ENCODE measurements around the gene CAPN15. TPM values are rescaled to one million over a fixed set of nuclear protein-coding genes. Genes with fewer than 3 reads are reported as not detected.
A peak's percentile ranks its signal among the peaks of the same experiment; 100 is the strongest.

CAPN15 gene
- total RNA-seq, 6 experiments from 2014 or later: 35.3 to 41.4 (median 40.2) TPM

GRCh38 chr16:549544-550263 is 22.2 kb downstream of the CAPN15 start:
- H3K9me3 Mint-ChIP-seq: no peaks in the 10 kb centered on the region
- peaks cover 6% of the 10 kb centered on the region for H3K4me1 Mint-ChIP-seq (ENCODE audit: low read depth)
- no peaks in the 10 kb centered on the region; the same call in none of the 2 replicates for H3K27me3 Mint-ChIP-seq (ENCODE audit: insufficient read depth)

GRCh38 chr16:551210-551609 is 23.7 kb downstream of the CAPN15 start:
- Mint-ChIP-seq H3K27me3 (ENCODE audit: insufficient read depth) (no peaks in the 10 kb centered on the region), H3K27ac (no peak overlapping the region), H3K4me3 (no peak overlapping the region), H3K9me3 (no peaks in the 10 kb centered on the region), H3K4me1 (ENCODE audit: low read depth) (peaks cover 8% of the 10 kb centered on the region), H3K36me3 (ENCODE audit: low read depth) (no peaks in the 10 kb centered on the region)
- TF ChIP-seq, protein P1, sequence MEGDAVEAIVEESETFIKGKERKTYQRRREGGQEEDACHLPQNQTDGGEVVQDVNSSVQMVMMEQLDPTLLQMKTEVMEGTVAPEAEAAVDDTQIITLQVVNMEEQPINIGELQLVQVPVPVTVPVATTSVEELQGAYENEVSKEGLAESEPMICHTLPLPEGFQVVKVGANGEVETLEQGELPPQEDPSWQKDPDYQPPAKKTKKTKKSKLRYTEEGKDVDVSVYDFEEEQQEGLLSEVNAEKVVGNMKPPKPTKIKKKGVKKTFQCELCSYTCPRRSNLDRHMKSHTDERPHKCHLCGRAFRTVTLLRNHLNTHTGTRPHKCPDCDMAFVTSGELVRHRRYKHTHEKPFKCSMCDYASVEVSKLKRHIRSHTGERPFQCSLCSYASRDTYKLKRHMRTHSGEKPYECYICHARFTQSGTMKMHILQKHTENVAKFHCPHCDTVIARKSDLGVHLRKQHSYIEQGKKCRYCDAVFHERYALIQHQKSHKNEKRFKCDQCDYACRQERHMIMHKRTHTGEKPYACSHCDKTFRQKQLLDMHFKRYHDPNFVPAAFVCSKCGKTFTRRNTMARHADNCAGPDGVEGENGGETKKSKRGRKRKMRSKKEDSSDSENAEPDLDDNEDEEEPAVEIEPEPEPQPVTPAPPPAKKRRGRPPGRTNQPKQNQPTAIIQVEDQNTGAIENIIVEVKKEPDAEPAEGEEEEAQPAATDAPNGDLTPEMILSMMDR (IDR thresholded peaks at IDR 0.05): no peak
- DNase-seq: no peak

More at GRCh38 chr16:549544-550263, 22.2 kb downstream of the CAPN15 start:
- no peak for DNase-seq
- H3K27ac Mint-ChIP-seq: no peak overlapping the region
- TF ChIP-seq, protein P1 (IDR thresholded peaks at IDR 0.05): peak; percentile 38; the same call in 1 of the 2 replicates
- no peaks in the 10 kb centered on the region for H3K36me3 Mint-ChIP-seq (ENCODE audit: low read depth)
- H3K4me3 Mint-ChIP-seq: no peak overlapping the region

DNA sequence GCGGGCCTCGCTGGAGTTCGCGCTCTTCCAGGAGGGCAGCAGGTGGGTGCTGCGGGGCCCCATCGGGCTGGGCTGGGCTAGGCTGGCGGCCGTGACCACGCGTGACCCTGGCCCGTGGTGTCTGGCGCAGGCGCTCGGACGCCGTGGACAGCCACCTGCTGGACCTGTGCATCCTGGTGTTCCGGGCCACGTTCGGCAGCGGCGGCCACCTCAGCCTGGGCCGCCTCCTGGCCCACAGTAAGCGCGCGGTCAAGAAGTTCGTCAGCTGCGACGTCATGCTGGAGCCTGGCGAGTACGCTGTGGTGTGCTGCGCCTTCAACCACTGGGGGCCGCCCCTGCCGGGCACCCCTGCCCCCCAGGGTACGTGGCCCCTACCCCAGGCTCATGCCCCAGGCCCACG is 24.7 kb downstream of the CAPN15 start:
- H3K27me3 Mint-ChIP-seq (ENCODE audit: insufficient read depth): no peaks in the 10 kb centered on the region
- no peaks in the 10 kb centered on the region for H3K36me3 Mint-ChIP-seq (ENCODE audit: low read depth)

GRCh38 chr16:553601-554296 is 26.2 kb downstream of the CAPN15 start:
- no peak for DNase-seq
- Mint-ChIP-seq H3K27ac (no peak overlapping the region), H3K9me3 (no peaks in the 10 kb centered on the region), H3K4me3 (no peak overlapping the region), H3K4me1 (ENCODE audit: low read depth) (peaks cover 8% of the 10 kb centered on the region), H3K27me3 (ENCODE audit: insufficient read depth) (peaks cover 4% of the 10 kb centered on the region), H3K36me3 (ENCODE audit: low read depth) (no peaks in the 10 kb centered on the region)
- TF ChIP-seq, protein P1 (IDR thresholded peaks at IDR 0.05): no peak

More for the DNA sequence above, 24.7 kb downstream of the CAPN15 start:
- Mint-ChIP-seq H3K4me3 (no peak overlapping the region), H3K27ac (no peak overlapping the region), H3K9me3 (no peaks in the 10 kb centered on the region), H3K4me1 (ENCODE audit: low read depth) (peaks cover 8% of the 10 kb centered on the region)
- TF ChIP-seq, protein P1 (IDR thresholded peaks at IDR 0.05): no peak
- no peak for DNase-seq

- no peak for DNase-seq
- peak overlapping the region; percentile 76 for H3K4me3 Mint-ChIP-seq
- H3K4me1 Mint-ChIP-seq (ENCODE audit: low read depth): peaks cover 8% of the 10 kb centered on the region
- TF ChIP-seq, protein P1 (IDR thresholded peaks at IDR 0.05): no peak
- no peaks in the 10 kb centered on the region for H3K9me3 Mint-ChIP-seq
- no peaks in the 10 kb centered on the region for H3K36me3 Mint-ChIP-seq (ENCODE audit: low read depth)
- H3K27ac Mint-ChIP-seq: peak overlapping the region; percentile 88
- H3K27me3 Mint-ChIP-seq (ENCODE audit: insufficient read depth): peaks cover 4% of the 10 kb centered on the region
These were observed 26.7 kb downstream of the CAPN15 start for GRCh38 chr16:554297-554621.
